NCI-H1417 treated with DMSO at 0.1 percent for 48 hours (cell line): ENCODE data around the gene BARD1.
"Not testable (repeated sequence)": the region's sequence is repeated elsewhere in the genome, so short reads cannot be mapped to it uniquely, and the experiment has no call there.

ENCODE experiments used
- DNase-seq: peaks from one replicate; lab custom pipeline; 2025; lab: John Stamatoyannopoulos, UW

BARD1 gene

GRCh38 chr2:214808981-214809750 lies at the start of gene BARD1:
Gene BARD1 (minus strand): TSS chr2:214809683. CDS start chr2:214809569, 114 bp downstream.
- DNase-seq: no peak

- DNase-seq: no peak
Observed at GRCh38 chr2:214856137-214856536, 46.7 kb upstream of the BARD1 start.

- DNase-seq: no peak
Observed at GRCh38 chr2:214853906-214854305, 44.4 kb upstream of the BARD1 start.

- DNase-seq: no peak
Observed at GRCh38 chr2:214843823-214844222, 34.3 kb upstream of the BARD1 start.

- no peak for DNase-seq
Observed at GRCh38 chr2:214839464-214839863, 30.0 kb upstream of the BARD1 start.

GRCh38 chr2:214837466-214837865 lies 28.0 kb upstream of the BARD1 start:
- DNase-seq: no peak

- no peak for DNase-seq
Observed at GRCh38 chr2:214836568-214836967, 27.1 kb upstream of the BARD1 start.

GRCh38 chr2:214830794-214831346 lies 21.4 kb upstream of the BARD1 start:
- DNase-seq: no peak

GRCh38 chr2:214816008-214816533 lies 6.6 kb upstream of the BARD1 start:
- no peak for DNase-seq

- DNase-seq: no peak
Observed at GRCh38 chr2:214810671-214811070, 1.2 kb upstream of the BARD1 start.

GRCh38 chr2:214809751-214810564 lies 475 bp upstream of the BARD1 start:
- DNase-seq: no peak

- DNase-seq: no peak
Observed at GRCh38 chr2:214807653-214808052, 1.8 kb downstream of the BARD1 start.

- no peak for DNase-seq
Observed at GRCh38 chr2:214801768-214802397, 7.6 kb downstream of the BARD1 start.

- DNase-seq: no peak
Observed at GRCh38 chr2:214801068-214801467, 8.4 kb downstream of the BARD1 start.

- DNase-seq: no peak
Observed at GRCh38 chr2:214800180-214800579, 9.3 kb downstream of the BARD1 start.

GRCh38 chr2:214796911-214797310 lies 12.6 kb downstream of the BARD1 start:
- DNase-seq: no peak

- not testable (repeated sequence) for DNase-seq
Observed at GRCh38 chr2:214783181-214783580, 26.3 kb downstream of the BARD1 start.

- no peak for DNase-seq
Observed at GRCh38 chr2:214782671-214783070, 26.8 kb downstream of the BARD1 start.

GRCh38 chr2:214781226-214781625 lies 28.3 kb downstream of the BARD1 start:
- DNase-seq: no peak

- no peak for DNase-seq
Observed at GRCh38 chr2:214775971-214776370, 33.5 kb downstream of the BARD1 start.

- DNase-seq: no peak
Observed at GRCh38 chr2:214774108-214774507, 35.4 kb downstream of the BARD1 start.

- no peak for DNase-seq
Observed at GRCh38 chr2:214772443-214773015, 37.0 kb downstream of the BARD1 start.
